ENCODE results near the gene IGFALS.
A peak's percentile ranks its signal among the peaks of the same experiment; 100 is the strongest.

IGFALS gene

GRCh38 chr16:1752853-1753252, 40.7 kb downstream of the IGFALS start:
- Histone ChIP-seq H3K9ac (ENCODE audit: low read length) (no peak overlapping the region), H3K4me2 (ENCODE audit: low read length, poor library complexity, severe bottlenecking) (no peak overlapping the region), H2BK5ac (ENCODE audit: low read depth, low read length, poor library complexity, severe bottlenecking) (no peak overlapping the region), H3K79me1 (replicated peaks; ENCODE audit: low read length, poor library complexity, severe bottlenecking) (peaks cover 45% of the 10 kb centered on the region), H3K27ac (ENCODE audit: low read length, poor library complexity, severe bottlenecking) (no peak overlapping the region), H4K91ac (ENCODE audit: low read length) (no peak overlapping the region), H4K8ac (ENCODE audit: low read length) (no peak overlapping the region), H3K9me3 (ENCODE audit: control insufficient read depth, low read length) (no peaks in the 10 kb centered on the region), H3K4me3 (ENCODE audit: insufficient read depth in 1 of 2, low read depth in 1 of 2, low read length in 2 of 2) (no peak overlapping the region), H3K27me3 (ENCODE audit: control insufficient read depth in 1 of 2, insufficient read depth in 1 of 2, low read length in 2 of 2) (no peaks in the 10 kb centered on the region), H2BK12ac (ENCODE audit: low read length in 2 of 2) (no peak overlapping the region), H3K36me3 (ENCODE audit: control insufficient read depth in 1 of 2, insufficient read depth in 2 of 2, low read depth in 1 of 2, low read length in 2 of 2) (peaks cover 70 to 75% of the 10 kb centered on the region in 2 experiments), H2AFZ (ENCODE audit: low read depth, low read length) (no peak overlapping the region), H3K14ac (ENCODE audit: low read length in 2 of 2) (no peak overlapping the region), H2BK120ac (ENCODE audit: low read depth, low read length) (no peak overlapping the region), H2BK15ac (ENCODE audit: low read depth, poor library complexity, severe bottlenecking) (no peak overlapping the region), H3K4me1 (ENCODE audit: control insufficient read depth, insufficient read depth, low read depth, low read length) (no peaks in the 10 kb centered on the region), H2AK5ac (ENCODE audit: low read length, severe bottlenecking) (no peak overlapping the region), H3K18ac (ENCODE audit: low read depth in 1 of 2, low read length in 2 of 2) (no peak overlapping the region), H3K23ac (ENCODE audit: low read length in 2 of 2) (no peak overlapping the region), H3K4ac (ENCODE audit: low read depth in 1 of 2, low read length in 2 of 2) (no peak overlapping the region)
- DNase-seq = no peak
- 98% methylated on average over 14 of the region's 14 CpGs for WGBS

GRCh38 chr16:1751946-1752345, 41.6 kb downstream of the IGFALS start:
- Histone ChIP-seq H3K9ac (ENCODE audit: low read length) (no peak overlapping the region), H2AK5ac (ENCODE audit: low read length, severe bottlenecking) (no peak overlapping the region), H3K23ac (ENCODE audit: low read length in 2 of 2) (no peak overlapping the region), H3K18ac (ENCODE audit: low read depth in 1 of 2, low read length in 2 of 2) (no peak overlapping the region), H3K27ac (ENCODE audit: low read length, poor library complexity, severe bottlenecking) (no peak overlapping the region), H3K4me3 (ENCODE audit: insufficient read depth in 1 of 2, low read depth in 1 of 2, low read length in 2 of 2) (no peak overlapping the region), H3K4ac (ENCODE audit: low read depth in 1 of 2, low read length in 2 of 2) (no peak overlapping the region), H3K27me3 (ENCODE audit: control insufficient read depth in 1 of 2, insufficient read depth in 1 of 2, low read length in 2 of 2) (no peaks in the 10 kb centered on the region), H2BK12ac (ENCODE audit: low read length in 2 of 2) (no peak overlapping the region), H2BK15ac (ENCODE audit: low read depth, poor library complexity, severe bottlenecking) (no peak overlapping the region), H4K8ac (ENCODE audit: low read length) (no peak overlapping the region), H3K14ac (ENCODE audit: low read length in 2 of 2) (no peak overlapping the region), H3K9me3 (ENCODE audit: control insufficient read depth, low read length) (no peaks in the 10 kb centered on the region), H3K36me3 (ENCODE audit: control insufficient read depth in 1 of 2, insufficient read depth in 2 of 2, low read depth in 1 of 2, low read length in 2 of 2) (peaks cover 73 to 83% of the 10 kb centered on the region in 2 experiments), H2BK120ac (ENCODE audit: low read depth, low read length) (no peak overlapping the region), H3K4me2 (ENCODE audit: low read length, poor library complexity, severe bottlenecking) (no peak overlapping the region), H3K79me1 (replicated peaks; ENCODE audit: low read length, poor library complexity, severe bottlenecking) (peaks cover 43% of the 10 kb centered on the region), H3K4me1 (ENCODE audit: control insufficient read depth, insufficient read depth, low read depth, low read length) (peaks cover 4% of the 10 kb centered on the region), H2BK5ac (ENCODE audit: low read depth, low read length, poor library complexity, severe bottlenecking) (no peak overlapping the region), H2AFZ (ENCODE audit: low read depth, low read length) (no peak overlapping the region), H4K91ac (ENCODE audit: low read length) (no peak overlapping the region)
- 97% methylated on average over 16 of the region's 16 CpGs for WGBS
- no peak for DNase-seq

DNA sequence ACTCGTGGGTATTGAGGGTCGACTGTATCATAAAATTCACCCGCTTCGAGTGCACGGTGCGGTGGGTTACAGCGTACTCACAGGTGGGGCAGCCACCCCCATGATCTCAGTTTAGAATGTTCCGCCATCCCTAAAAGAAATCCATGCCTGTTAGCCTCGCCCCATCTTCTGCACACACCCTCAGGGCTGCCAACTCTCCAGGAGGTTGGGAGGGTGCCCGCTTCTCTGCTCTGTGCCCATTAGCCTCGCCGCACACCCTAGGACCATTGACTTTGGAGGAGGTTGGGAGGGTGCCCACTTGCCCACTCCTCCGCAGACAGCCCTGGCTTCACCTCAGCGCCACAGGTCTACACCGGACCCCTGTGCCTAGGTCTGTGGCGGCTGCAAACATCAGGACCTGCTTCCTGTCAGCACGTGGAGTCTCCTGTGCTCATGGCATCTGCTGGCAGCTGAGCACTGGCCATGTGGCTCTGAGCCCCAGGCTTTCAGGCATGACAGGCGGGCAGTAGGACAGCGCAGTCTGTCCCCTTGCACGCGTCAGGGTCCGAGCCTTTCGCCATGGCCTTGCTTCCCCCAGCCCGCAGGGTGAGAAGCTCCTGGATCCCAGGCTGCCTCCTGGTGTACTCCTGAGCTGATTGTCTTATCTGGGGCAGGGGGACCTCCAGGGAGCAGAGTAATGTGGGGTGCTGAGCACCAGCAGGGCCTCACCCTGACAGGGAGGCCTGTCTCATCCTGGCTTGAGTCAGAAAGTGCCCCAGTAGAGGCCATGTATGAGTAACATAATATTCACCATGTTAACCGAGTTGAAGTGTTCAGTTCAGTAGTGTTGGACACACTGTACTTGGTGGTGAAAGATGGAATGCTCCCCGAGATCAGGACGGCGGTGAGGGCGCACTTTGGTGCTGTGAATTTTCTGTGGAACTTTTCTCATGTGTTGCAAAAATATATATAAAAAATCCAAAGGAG, 44.1 kb downstream of the IGFALS start:
- no peak for DNase-seq
- Histone ChIP-seq H3K4ac (ENCODE audit: low read depth in 1 of 2, low read length in 2 of 2) (no peak overlapping the region), H3K4me2 (ENCODE audit: low read length, poor library complexity, severe bottlenecking) (no peak overlapping the region), H3K36me3 (ENCODE audit: control insufficient read depth in 1 of 2, insufficient read depth in 2 of 2, low read depth in 1 of 2, low read length in 2 of 2) (peaks cover 73 to 82% of the 10 kb centered on the region in 2 experiments), H3K4me1 (ENCODE audit: control insufficient read depth, insufficient read depth, low read depth, low read length) (peaks cover 22% of the 10 kb centered on the region), H3K27ac (ENCODE audit: low read length, poor library complexity, severe bottlenecking) (no peak overlapping the region), H3K79me1 (replicated peaks; ENCODE audit: low read length, poor library complexity, severe bottlenecking) (peaks cover 35% of the 10 kb centered on the region), H3K9ac (ENCODE audit: low read length) (peak overlapping the region; percentile 2), H3K23ac (ENCODE audit: low read length in 2 of 2) (no peak overlapping the region), H4K8ac (ENCODE audit: low read length) (no peak overlapping the region), H2BK120ac (ENCODE audit: low read depth, low read length) (no peak overlapping the region), H2AFZ (ENCODE audit: low read depth, low read length) (no peak overlapping the region), H2BK12ac (ENCODE audit: low read length in 2 of 2) (no peak overlapping the region), H4K91ac (ENCODE audit: low read length) (no peak overlapping the region), H3K4me3 (ENCODE audit: insufficient read depth in 1 of 2, low read depth in 1 of 2, low read length in 2 of 2) (no peak overlapping the region), H3K27me3 (ENCODE audit: control insufficient read depth in 1 of 2, insufficient read depth in 1 of 2, low read length in 2 of 2) (no peaks in the 10 kb centered on the region), H3K9me3 (ENCODE audit: control insufficient read depth, low read length) (no peaks in the 10 kb centered on the region), H3K18ac (ENCODE audit: low read depth in 1 of 2, low read length in 2 of 2) (no peak overlapping the region), H2AK5ac (ENCODE audit: low read length, severe bottlenecking) (no peak overlapping the region), H2BK5ac (ENCODE audit: low read depth, low read length, poor library complexity, severe bottlenecking) (no peak overlapping the region), H2BK15ac (ENCODE audit: low read depth, poor library complexity, severe bottlenecking) (no peak overlapping the region), H3K14ac (ENCODE audit: low read length in 2 of 2) (no peak overlapping the region)
- 95% methylated on average over 26 of the region's 29 CpGs for WGBS

GRCh38 chr16:1747934-1748333, 45.6 kb downstream of the IGFALS start:
- Histone ChIP-seq H3K4me2 (ENCODE audit: low read length, poor library complexity, severe bottlenecking) (no peak overlapping the region), H3K36me3 (ENCODE audit: control insufficient read depth in 1 of 2, insufficient read depth in 2 of 2, low read depth in 1 of 2, low read length in 2 of 2) (peaks cover 82 to 86% of the 10 kb centered on the region in 2 experiments), H2AK5ac (ENCODE audit: low read length, severe bottlenecking) (no peak overlapping the region), H2BK5ac (ENCODE audit: low read depth, low read length, poor library complexity, severe bottlenecking) (no peak overlapping the region), H2BK15ac (ENCODE audit: low read depth, poor library complexity, severe bottlenecking) (no peak overlapping the region), H3K18ac (ENCODE audit: low read depth in 1 of 2, low read length in 2 of 2) (no peak overlapping the region), H2BK120ac (ENCODE audit: low read depth, low read length) (no peak overlapping the region), H4K91ac (ENCODE audit: low read length) (peak overlapping the region; percentile 40), H4K8ac (ENCODE audit: low read length) (no peak overlapping the region), H3K9ac (ENCODE audit: low read length) (no peak overlapping the region), H3K79me1 (replicated peaks; ENCODE audit: low read length, poor library complexity, severe bottlenecking) (peaks cover 38% of the 10 kb centered on the region), H2AFZ (ENCODE audit: low read depth, low read length) (no peak overlapping the region), H3K9me3 (ENCODE audit: control insufficient read depth, low read length) (no peaks in the 10 kb centered on the region), H3K4ac (ENCODE audit: low read depth in 1 of 2, low read length in 2 of 2) (no peak overlapping the region), H3K27ac (ENCODE audit: low read length, poor library complexity, severe bottlenecking) (no peak overlapping the region), H2BK12ac (ENCODE audit: low read length in 2 of 2) (no peak overlapping the region), H3K4me1 (ENCODE audit: control insufficient read depth, insufficient read depth, low read depth, low read length) (peaks cover 22% of the 10 kb centered on the region), H3K14ac (ENCODE audit: low read length in 2 of 2) (no peak overlapping the region), H3K4me3 (ENCODE audit: insufficient read depth in 1 of 2, low read depth in 1 of 2, low read length in 2 of 2) (peak overlapping the region in 1 of 2 experiments; percentile 33), H3K23ac (ENCODE audit: low read length in 2 of 2) (no peak overlapping the region), H3K27me3 (ENCODE audit: control insufficient read depth in 1 of 2, insufficient read depth in 1 of 2, low read length in 2 of 2) (no peaks in the 10 kb centered on the region)
- DNase-seq = no peak
- 97% methylated on average over 11 of the region's 11 CpGs for WGBS

All from mesenchymal stem cell (in vitro differentiated cells and primary cell).